ENCODE data around the gene CNPY1.

Gene CNPY1

GRCh38 chr7:155467846-155468784 is 78.2 kb downstream of the CNPY1 start:
- DNase-seq (ENCODE audit: extremely low spot score) = no peak
- TF ChIP-seq CTCF (IDR thresholded peaks at IDR 0.05; ENCODE audit: control extremely low read depth, extremely low read depth, low read depth, missing control alignments) = no peak
- ChIA-PET POLR2A (no interaction called here), CTCF (no interaction called here)

GRCh38 chr7:155466814-155467733 is 79.3 kb downstream of the CNPY1 start:
- ChIA-PET CTCF (no interaction called here), POLR2A (no interaction called here)
- no peak for TF ChIP-seq CTCF (IDR thresholded peaks at IDR 0.05; ENCODE audit: control extremely low read depth, extremely low read depth, low read depth, missing control alignments)
- DNase-seq (ENCODE audit: extremely low spot score) = no peak

GRCh38 chr7:155466142-155466813 is 80.1 kb downstream of the CNPY1 start:
- ChIA-PET CTCF (no interaction called here), POLR2A (no interaction called here)
- no peak for DNase-seq (ENCODE audit: extremely low spot score)
- TF ChIP-seq CTCF (IDR thresholded peaks at IDR 0.05; ENCODE audit: control extremely low read depth, extremely low read depth, low read depth, missing control alignments) = no peak

GRCh38 chr7:155465761-155466141 is 80.6 kb downstream of the CNPY1 start:
- no peak for TF ChIP-seq CTCF (IDR thresholded peaks at IDR 0.05; ENCODE audit: control extremely low read depth, extremely low read depth, low read depth, missing control alignments)
- ChIA-PET POLR2A (no interaction called here), CTCF (no interaction called here)

GRCh38 chr7:155464948-155465739 is 81.2 kb downstream of the CNPY1 start:
- DNase-seq (ENCODE audit: extremely low spot score) = no peak
- TF ChIP-seq CTCF (IDR thresholded peaks at IDR 0.05; ENCODE audit: control extremely low read depth, extremely low read depth, low read depth, missing control alignments) = no peak
- CTCF ChIA-PET = no interaction called here
- POLR2A ChIA-PET = no interaction called here

More at GRCh38 chr7:155465761-155466141, 80.6 kb downstream of the CNPY1 start:
- no peak for DNase-seq (ENCODE audit: extremely low spot score)

All from GM10248 (cell line).